ENCODE results near the gene ROBO1. TPM values are rescaled to one million over a fixed set of nuclear protein-coding genes. Genes with fewer than 3 reads are reported as not detected.

ROBO1 gene
- total RNA-seq, 1 donor from 2014 or later, result 3.1 TPM

- H3K9me3 Mint-ChIP-seq, result no peaks in the 10 kb centered on the region
- POLR2A ChIA-PET, result no interaction called here
- no peaks in the 10 kb centered on the region for H3K36me3 Mint-ChIP-seq (ENCODE audit: low read depth)
- H3K4me1 Mint-ChIP-seq, result no peaks in the 10 kb centered on the region
- CTCF ChIA-PET, result no interaction called here
- DNase-seq (no peak), ATAC-seq (ENCODE audit: low read depth) (no peak)
- intact Hi-C loops (cut with micrococcal nuclease), result no loop called here
- TF ChIP-seq CTCF (IDR thresholded peaks at IDR 0.05), result no peak
- H3K27me3 Mint-ChIP-seq, result no peaks in the 10 kb centered on the region
- no peak overlapping the region for H3K27ac Mint-ChIP-seq
- H3K4me3 Mint-ChIP-seq, result no peak overlapping the region
Observed at GRCh38 chr3:78990156-78990555, 777.6 kb downstream of the ROBO1 start.

- Mint-ChIP-seq H3K36me3 (ENCODE audit: low read depth) (no peaks in the 10 kb centered on the region), H3K4me1 (no peaks in the 10 kb centered on the region), H3K4me3 (no peak overlapping the region), H3K27me3 (no peaks in the 10 kb centered on the region), H3K9me3 (peaks cover 2% of the 10 kb centered on the region), H3K27ac (no peak overlapping the region)
- intact Hi-C loops (cut with micrococcal nuclease), result no loop called here
- DNase-seq, result no peak
- ChIA-PET CTCF (no interaction called here), POLR2A (no interaction called here)
- no peak for ATAC-seq (ENCODE audit: low read depth)
- TF ChIP-seq CTCF (IDR thresholded peaks at IDR 0.05), result no peak
Observed at GRCh38 chr3:78988324-78988723, 779.5 kb downstream of the ROBO1 start.

- no peak for DNase-seq
- no peak for ATAC-seq (ENCODE audit: low read depth)
Observed at GRCh38 chr3:78986416-78987101, 781.2 kb downstream of the ROBO1 start.

GRCh38 chr3:78985981-78986380, 781.8 kb downstream of the ROBO1 start:
- ATAC-seq (ENCODE audit: low read depth) (no peak), DNase-seq (no peak)
- Mint-ChIP-seq H3K4me1 (no peaks in the 10 kb centered on the region), H3K36me3 (ENCODE audit: low read depth) (no peaks in the 10 kb centered on the region), H3K4me3 (no peak overlapping the region), H3K27ac (no peak overlapping the region), H3K9me3 (peaks cover 2% of the 10 kb centered on the region), H3K27me3 (no peaks in the 10 kb centered on the region)
- POLR2A ChIA-PET, result no interaction called here
- intact Hi-C loops (cut with micrococcal nuclease), result no loop called here
- CTCF ChIA-PET, result no interaction called here
- TF ChIP-seq CTCF (IDR thresholded peaks at IDR 0.05), result no peak

More at GRCh38 chr3:78986416-78987101, 781.2 kb downstream of the ROBO1 start:
- H3K4me3 Mint-ChIP-seq, result no peak overlapping the region
- H3K27me3 Mint-ChIP-seq, result no peaks in the 10 kb centered on the region
- H3K9me3 Mint-ChIP-seq, result peaks cover 2% of the 10 kb centered on the region
- no peaks in the 10 kb centered on the region for H3K36me3 Mint-ChIP-seq (ENCODE audit: low read depth)
- intact Hi-C loops (cut with micrococcal nuclease), result no loop called here
- no peak overlapping the region for H3K27ac Mint-ChIP-seq
- no peak for TF ChIP-seq CTCF (IDR thresholded peaks at IDR 0.05)
- CTCF ChIA-PET, result no interaction called here
- POLR2A ChIA-PET, result no interaction called here
- no peaks in the 10 kb centered on the region for H3K4me1 Mint-ChIP-seq

- no peak overlapping the region for H3K4me3 Mint-ChIP-seq
- H3K27me3 Mint-ChIP-seq, result no peaks in the 10 kb centered on the region
- H3K4me1 Mint-ChIP-seq, result no peaks in the 10 kb centered on the region
- no peak overlapping the region for H3K27ac Mint-ChIP-seq
- DNase-seq, result no peak
- no peaks in the 10 kb centered on the region for H3K36me3 Mint-ChIP-seq (ENCODE audit: low read depth)
- CTCF ChIA-PET, result no interaction called here
- POLR2A ChIA-PET, result no interaction called here
- no peak for ATAC-seq (ENCODE audit: low read depth)
- intact Hi-C loops (cut with micrococcal nuclease), result no loop called here
- TF ChIP-seq CTCF (IDR thresholded peaks at IDR 0.05), result no peak
- H3K9me3 Mint-ChIP-seq, result peaks cover 2% of the 10 kb centered on the region
Observed at GRCh38 chr3:78979028-78979427, 788.8 kb downstream of the ROBO1 start.

Data from activated B cell treated with CpG ODN at 0.5 μM for 24 hours (primary cell).